HEK293 (cell line): ENCODE results near the gene PSD4.

Experiments
- CTCF ChIA-PET: fragments of 350-600 bp; formaldehyde crosslinking; extraction: SDS; loops from one replicate; lab custom pipeline; 2021; ENCODE audit warnings: antibody characterized with exemption; lab: Yijun Ruan, JAX
- POLR2A ChIA-PET: fragments of 300-600 bp; formaldehyde crosslinking; extraction: SDS; loops from one replicate; lab custom pipeline; 2020; ENCODE audit warnings: antibody characterized with exemption, inconsistent platforms; lab: Yijun Ruan, JAX
- H3K27ac ChIP-seq: fragments of 200-500 bp; sonication (Bioruptor generic); 2 replicates; pipeline ENCODE4 v1.5.1; 2014; ENCODE audit warnings: low read depth, low read length, control low read depth, inconsistent platforms; ENCODE audit errors: extremely low read depth
- H3K36me3 ChIP-seq, 2 experiments: fragments of 200-500 bp in 1 of 2; sonication (Bioruptor generic) in 1 of 2; 1 replicate in 1 of 2; 2 replicates in 1 of 2; pipeline ENCODE4 v1.5.1; 2014 to 2017; ENCODE audit warnings: inconsistent platforms in 2 of 2, low read length in 2 of 2; ENCODE audit not compliant: control insufficient read depth in 2 of 2, insufficient read depth in 1 of 2
- H3K4me1 ChIP-seq: fragments of 200-500 bp; sonication (Bioruptor generic); 2 replicates; pipeline ENCODE4 v1.5.1; 2014; ENCODE audit warnings: mild to moderate bottlenecking, low read length, inconsistent platforms; ENCODE audit not compliant: control insufficient read depth, insufficient read depth
- H3K4me3 ChIP-seq: 2 replicates; pipeline ENCODE4 v1.5.1; 2011; ENCODE audit warnings: low read depth, mild to moderate bottlenecking, control low read depth, low read length, moderate library complexity
- H3K9me3 ChIP-seq: fragments of 200-500 bp; sonication (Bioruptor generic); 2 replicates; pipeline ENCODE4 v1.5.1; 2014; ENCODE audit warnings: low read depth, low read length, inconsistent platforms; ENCODE audit not compliant: control insufficient read depth, insufficient read depth
- GLIS1 ChIP-seq: fragments of 450-650 bp; formaldehyde crosslinking; IDR thresholded peaks from 2 replicates; pipeline ENCODE4 v1.5.1; 2016; ENCODE audit warnings: missing biosample characterization, missing genetic modification characterization
- GLIS2 ChIP-seq: fragments of 450-650 bp; formaldehyde crosslinking; IDR thresholded peaks from 2 replicates; pipeline ENCODE4 v1.5.1; 2016; ENCODE audit warnings: missing biosample characterization, missing genetic modification characterization
- HOXC10 ChIP-seq: sonication (generic); formaldehyde crosslinking; IDR thresholded peaks from 2 replicates; pipeline ENCODE4 v1.8.1; 2023; ENCODE audit warnings: mild to moderate bottlenecking, missing genetic modification reagents
- PRDM10 ChIP-seq: fragments of 450-650 bp; formaldehyde crosslinking; IDR thresholded peaks from 2 replicates; pipeline ENCODE4 v1.5.1; 2016; ENCODE audit warnings: missing biosample characterization, missing genetic modification characterization
- REPIN1 ChIP-seq: fragments of 450-650 bp; formaldehyde crosslinking; IDR thresholded peaks from 2 replicates; pipeline ENCODE4 v1.5.1; 2017; ENCODE audit warnings: missing biosample characterization, missing genetic modification characterization, low read depth
- TSHZ1 ChIP-seq: fragments of 450-650 bp; formaldehyde crosslinking; IDR thresholded peaks from 2 replicates; pipeline ENCODE4 v1.5.1; 2016; ENCODE audit warnings: missing biosample characterization, missing genetic modification characterization, borderline replicate concordance
- ZBTB20 ChIP-seq: fragments of 450-650 bp; formaldehyde crosslinking; IDR thresholded peaks from 2 replicates; pipeline ENCODE4 v1.5.1; 2016; ENCODE audit warnings: missing biosample characterization, missing genetic modification characterization
- ZBTB6 ChIP-seq: fragments of 450-650 bp; formaldehyde crosslinking; IDR thresholded peaks from 2 replicates; pipeline ENCODE4 v1.5.1; 2017; ENCODE audit warnings: missing biosample characterization, missing genetic modification characterization
- ZIC2 ChIP-seq: fragments of 450-650 bp; formaldehyde crosslinking; IDR thresholded peaks from 2 replicates; pipeline ENCODE4 v1.5.1; 2016; ENCODE audit warnings: missing biosample characterization, missing genetic modification characterization
- ZNF184 ChIP-seq: fragments of 450-650 bp; IDR thresholded peaks from 2 replicates; pipeline ENCODE4 v1.5.1; 2018; ENCODE audit warnings: missing biosample characterization, mild to moderate bottlenecking, missing genetic modification characterization
- ZNF335 ChIP-seq: fragments of 450-650 bp; formaldehyde crosslinking; conservative IDR thresholded peaks from 2 replicates; pipeline ENCODE4 v1.5.1; 2016; ENCODE audit warnings: missing biosample characterization, missing genetic modification characterization
- ZNF623 ChIP-seq: fragments of 450-650 bp; formaldehyde crosslinking; IDR thresholded peaks from 2 replicates; pipeline ENCODE4 v1.5.1; 2016; ENCODE audit warnings: missing biosample characterization, missing genetic modification characterization
- ZNF791 ChIP-seq: fragments of 450-650 bp; formaldehyde crosslinking; IDR thresholded peaks from 2 replicates; pipeline ENCODE4 v1.5.1; 2016; ENCODE audit warnings: missing biosample characterization, missing genetic modification characterization

PSD4 gene

GRCh38 chr2:113157897-113158753, 15.6 kb upstream of the PSD4 start:
- ChIA-PET CTCF (interaction anchor here (0.5 to 2.8 kb wide), 9 partner anchors 9 to 355 kb away, joined by 3 to 21 read pairs (median 4); no protein-coding TSS in a partner anchor), POLR2A (interaction anchor here (1.4 kb wide), 1 partner anchor 40 kb away, joined by 3 read pairs; no protein-coding TSS in a partner anchor)
- TF ChIP-seq TSHZ1 (tag by site-specific recombination) (no peak), PRDM10 (tag by site-specific recombination) (no peak), REPIN1 (no peak), ZIC2 (tag by site-specific recombination) (peak; percentile 2; the same call in 1 of the 2 replicates), ZNF184 (tag by site-specific recombination) (no peak), ZBTB20 (tag by site-specific recombination) (no peak), ZBTB6 (tag by site-specific recombination) (peak; percentile 96), ZNF335 (peak; percentile 30), GLIS1 (peak; percentile 61), HOXC10 (no peak), GLIS2 (tag by site-specific recombination) (peak; percentile 16; the same call in 1 of the 2 replicates)
- Histone ChIP-seq H3K4me3 (peak overlapping the region; percentile 20), H3K27ac (peak overlapping the region; percentile 69; the same call in 1 of the 2 replicates), H3K4me1 (no peaks in the 10 kb centered on the region; the same call in 1 of the 2 replicates), H3K36me3 (no peaks in the 10 kb centered on the region), H3K9me3 (no peaks in the 10 kb centered on the region)

GRCh38 chr2:113158884-113159553, 14.8 kb upstream of the PSD4 start:
- Histone ChIP-seq H3K27ac (no peak overlapping the region), H3K9me3 (no peaks in the 10 kb centered on the region), H3K36me3 (no peaks in the 10 kb centered on the region), H3K4me3 (no peak overlapping the region), H3K4me1 (no peaks in the 10 kb centered on the region; the same call in 1 of the 2 replicates)
- TF ChIP-seq ZNF623 (tag by site-specific recombination) (peak; percentile 82), ZNF791 (no peak)
- ChIA-PET CTCF (interaction anchor here (1.1 to 2.1 kb wide), 6 partner anchors 10 to 231 kb away, joined by 3 to 21 read pairs (median 4); no protein-coding TSS in a partner anchor), POLR2A (no interaction called here)
